M059J (cell line): ENCODE measurements around the gene MAPK7. TPM values are rescaled to one million over a fixed set of nuclear protein-coding genes. Genes with fewer than 3 reads are reported as not detected.

Experiments used
- DNase-seq: peaks from one replicate; pipeline ENCODE4 v3.0.0-alpha.2; 2012; ENCODE audit warnings: low read depth
- total RNA-seq: library from RNA; depleted of rRNA; stranded (reverse); fragments of >200 nt; shearing (Covaris generic); gene quantifications from 2 replicates; pipeline ENCODE4 v1.2.3, GENCODE V29; 2014

The MAPK7 gene
- total RNA-seq, 1 experiment from 2014 or later, result 25.3 TPM

GRCh38 chr17:19380481-19381301 lies 2.4 kb downstream of the MAPK7 start:
- DNase-seq, result no peak

- DNase-seq, result no peak
Observed at GRCh38 chr17:19381361-19381740, 3.1 kb downstream of the MAPK7 start.

GRCh38 chr17:19381741-19382444 lies 3.6 kb downstream of the MAPK7 start:
- DNase-seq, result no peak

- DNase-seq, result no peak
Observed at GRCh38 chr17:19382531-19383444, 4.5 kb downstream of the MAPK7 start.

- no peak for DNase-seq
Observed at GRCh38 chr17:19383681-19384470, 5.6 kb downstream of the MAPK7 start.

GRCh38 chr17:19384723-19385391 lies 6.6 kb downstream of the MAPK7 start:
- peak; percentile 27 for DNase-seq

GRCh38 chr17:19385521-19385983 lies 7.3 kb downstream of the MAPK7 start:
- no peak for DNase-seq

GRCh38 chr17:19386051-19386929 lies 8.0 kb downstream of the MAPK7 start:
- peak; percentile 85 for DNase-seq

- DNase-seq, result no peak
Observed at GRCh38 chr17:19386974-19387920, 8.9 kb downstream of the MAPK7 start, which contains the start of gene MFAP4. MFAP4 (minus strand) TSS chr17:19387190; CDS start chr17:19387155, 35 bp downstream.

GRCh38 chr17:19387921-19388521 lies 9.7 kb downstream of the MAPK7 start:
- peak; percentile 76 for DNase-seq

GRCh38 chr17:19388791-19389785 lies 10.8 kb downstream of the MAPK7 start:
- DNase-seq, result no peak

- no peak for DNase-seq
Observed at GRCh38 chr17:19390951-19391350, 12.7 kb downstream of the MAPK7 start.

GRCh38 chr17:19391432-19391831 lies 13.1 kb downstream of the MAPK7 start:
- no peak for DNase-seq

- DNase-seq, result no peak
Observed at GRCh38 chr17:19392303-19392702, 14.0 kb downstream of the MAPK7 start.

GRCh38 chr17:19397556-19398041 lies 19.3 kb downstream of the MAPK7 start:
- no peak for DNase-seq
